Fibroblast of villous mesenchyme (primary cell): ENCODE measurements around the gene SEPTIN14. TPM values are rescaled to one million over a fixed set of nuclear protein-coding genes. Genes with fewer than 3 reads are reported as not detected.

Experiments
- small RNA-seq: library from RNA; depleted of rRNA; stranded (forward); fragments of <200 nt; gene quantifications from one replicate; pipeline ENCODE3, GENCODE V24; 2012
- total RNA-seq: library from RNA; depleted of rRNA; stranded (reverse); fragments of >200 nt; gene quantifications from 2 replicates; pipeline ENCODE4 v1.2.3, GENCODE V29; 2012

Gene SEPTIN14
- total RNA-seq, 1 donor, result not detected

Small RNAs within 50 kb of the gene (small RNA-seq; reads per million reads assigned to genes)
- gene AC092647.1 (not detected), gene AC092647.2 (not detected), gene RNU6-1126P (not detected)

Other genes with a start within 250 kb of the SEPTIN14 start
- 1.3 and 3.5 TPM in 2 replicates for gene ZNF713, start 24.7 kb upstream of the SEPTIN14 start, total RNA-seq
- gene MRPS17, start 89.1 kb upstream of the SEPTIN14 start, total RNA-seq, result 12.9 and 16.0 TPM in 2 replicates
- gene NIPSNAP2, start 101.8 kb upstream of the SEPTIN14 start, total RNA-seq, result 39.7 and 53.1 TPM in 2 replicates
- 106 and 125 TPM in 2 replicates for gene PSPH, start 188.7 kb upstream of the SEPTIN14 start, total RNA-seq
- 148 and 187 TPM in 2 replicates for gene CCT6A, start 189.0 kb upstream of the SEPTIN14 start, total RNA-seq
- 167 and 209 TPM in 2 replicates for gene SUMF2, start 201.5 kb upstream of the SEPTIN14 start, total RNA-seq
- 0.43 and 0.64 TPM in 2 replicates for gene PHKG1, start 230.2 kb upstream of the SEPTIN14 start, total RNA-seq
- 200 and 256 TPM in 2 replicates for gene CHCHD2, start 243.7 kb upstream of the SEPTIN14 start, total RNA-seq